Type B pancreatic cell (in vitro differentiated cells): ENCODE results near the gene DMXL1. TPM values are rescaled to one million over a fixed set of nuclear protein-coding genes. Genes with fewer than 3 reads are reported as not detected.
A peak's percentile ranks its signal among the peaks of the same experiment; 100 is the strongest.

Experiments used
- DNase-seq: peaks from one replicate; pipeline ENCODE4 v3.0.0; 2021; ENCODE audit warnings: mixed read lengths; ENCODE audit not compliant: unreplicated experiment; ENCODE audit errors: extremely low spot score
- H3K27ac Mint-ChIP-seq: 2 replicates; pipeline ENCODE4 v1.8.0; 2021; ENCODE audit warnings: mild to moderate bottlenecking, mixed read lengths
- H3K27me3 Mint-ChIP-seq: 2 replicates; pipeline ENCODE4 v1.8.0; 2021; ENCODE audit warnings: mixed read lengths
- H3K36me3 Mint-ChIP-seq: 2 replicates; pipeline ENCODE4 v1.8.0; 2021; ENCODE audit warnings: mixed read lengths
- H3K4me1 Mint-ChIP-seq: one replicate; pipeline ENCODE4 v1.8.0; 2021; ENCODE audit warnings: mixed read lengths; ENCODE audit not compliant: unreplicated experiment
- H3K4me3 Mint-ChIP-seq: 2 replicates; pipeline ENCODE4 v1.8.0; 2021; ENCODE audit warnings: mild to moderate bottlenecking, mixed read lengths
- H3K9me3 Mint-ChIP-seq: 2 replicates; pipeline ENCODE4 v1.8.0; 2021; ENCODE audit warnings: mixed read lengths
- CTCF ChIP-seq: fragments of 200-600 bp; sonication (generic); conservative IDR thresholded peaks from 2 replicates; pipeline ENCODE4 v1.5.0; 2021; ENCODE audit warnings: antibody characterized with exemption, mild to moderate bottlenecking
- total RNA-seq: library from RNA; stranded (reverse); gene quantifications from 2 replicates; pipeline ENCODE4 v1.2.1, GENCODE V29; 2021; ENCODE audit warnings: low replicate concordance

DMXL1 gene
- total RNA-seq, 1 donor from 2014 or later: 31.2 TPM

GRCh38 chr5:119078071-119078846 is 7.4 kb downstream of the DMXL1 start:
- Mint-ChIP-seq H3K9me3 (no peaks in the 10 kb centered on the region), H3K27ac (no peak overlapping the region), H3K27me3 (no peaks in the 10 kb centered on the region), H3K4me3 (no peak overlapping the region), H3K4me1 (peaks cover 30% of the 10 kb centered on the region), H3K36me3 (peaks cover 4% of the 10 kb centered on the region)
- no peak for DNase-seq
- no peak for TF ChIP-seq CTCF

GRCh38 chr5:119078861-119079260 is 8.0 kb downstream of the DMXL1 start:
- TF ChIP-seq CTCF: no peak

GRCh38 chr5:119079318-119079921 is 8.5 kb downstream of the DMXL1 start:
- H3K27ac Mint-ChIP-seq: peak overlapping the region; percentile 15
- no peak for TF ChIP-seq CTCF
- H3K9me3 Mint-ChIP-seq: no peaks in the 10 kb centered on the region
- H3K4me1 Mint-ChIP-seq: peaks cover 24% of the 10 kb centered on the region
- DNase-seq: no peak
- H3K36me3 Mint-ChIP-seq: peaks cover 4% of the 10 kb centered on the region
- H3K4me3 Mint-ChIP-seq: no peak overlapping the region
- H3K27me3 Mint-ChIP-seq: no peaks in the 10 kb centered on the region

More at GRCh38 chr5:119078861-119079260, 8.0 kb downstream of the DMXL1 start:
- peaks cover 4% of the 10 kb centered on the region for H3K36me3 Mint-ChIP-seq
- H3K4me3 Mint-ChIP-seq: no peak overlapping the region
- no peaks in the 10 kb centered on the region for H3K27me3 Mint-ChIP-seq
- H3K4me1 Mint-ChIP-seq: peaks cover 28% of the 10 kb centered on the region
- H3K9me3 Mint-ChIP-seq: no peaks in the 10 kb centered on the region
- H3K27ac Mint-ChIP-seq: peak overlapping the region; percentile 15
- no peak for DNase-seq

GRCh38 chr5:119080936-119081335 is 10.0 kb downstream of the DMXL1 start:
- no peak for TF ChIP-seq CTCF
- H3K9me3 Mint-ChIP-seq: peaks cover 7% of the 10 kb centered on the region
- H3K4me3 Mint-ChIP-seq: peak overlapping the region; percentile 21
- peak overlapping the region; percentile 37 for H3K27ac Mint-ChIP-seq
- peaks cover 11% of the 10 kb centered on the region for H3K36me3 Mint-ChIP-seq
- peaks cover 21% of the 10 kb centered on the region for H3K4me1 Mint-ChIP-seq
- no peaks in the 10 kb centered on the region for H3K27me3 Mint-ChIP-seq
- DNase-seq: no peak

GRCh38 chr5:119082691-119083090 is 11.8 kb downstream of the DMXL1 start:
- Mint-ChIP-seq H3K4me3 (no peak overlapping the region), H3K27me3 (no peaks in the 10 kb centered on the region), H3K36me3 (peaks cover 18% of the 10 kb centered on the region), H3K9me3 (peaks cover 22% of the 10 kb centered on the region), H3K27ac (no peak overlapping the region), H3K4me1 (peaks cover 21% of the 10 kb centered on the region)
- no peak for TF ChIP-seq CTCF
- no peak for DNase-seq
